HepG2 (cell line): ENCODE measurements around the gene BSG. TPM values are rescaled to one million over a fixed set of nuclear protein-coding genes. Genes with fewer than 3 reads are reported as not detected.

Experiments used
- ATRX ChIP-seq: sonication (generic); formaldehyde crosslinking; IDR thresholded peaks from 2 replicates; pipeline ENCODE4 v1.4.0; 2020; ENCODE audit warnings: missing genetic modification reagents, borderline replicate concordance
- KDM6A ChIP-seq: IDR thresholded peaks from 2 replicates; pipeline ENCODE4 v1.6.1; 2016; ENCODE audit warnings: low read depth
- NR2F1 ChIP-seq, 2 experiments: fragments of 450-650 bp in 1 of 2; formaldehyde crosslinking in 1 of 2; IDR thresholded peaks; 2 replicates each; pipeline versions ENCODE4 v1.5.0 to v1.6.1; 2016 to 2020; ENCODE audit warnings: mild to moderate bottlenecking in 1 of 2, missing compliant biosample characterization in 1 of 2, missing genetic modification reagents in 1 of 2, moderate library complexity in 1 of 2
- RAD21 ChIP-seq: fragments of 450-650 bp; formaldehyde crosslinking; IDR thresholded peaks from 2 replicates; pipeline ENCODE4 v1.5.0; 2020; ENCODE audit warnings: mild to moderate bottlenecking
- RARA ChIP-seq: IDR thresholded peaks from 2 replicates; pipeline ENCODE4 v1.6.1; 2016; ENCODE audit warnings: missing genetic modification reagents, missing compliant biosample characterization
- SP4 ChIP-seq: sonication (generic); formaldehyde crosslinking; IDR thresholded peaks from 2 replicates; pipeline ENCODE4 v1.8.1; 2023; ENCODE audit warnings: mild to moderate bottlenecking, missing genetic modification reagents
- ZNF547 ChIP-seq: sonication (generic); formaldehyde crosslinking; IDR thresholded peaks from 2 replicates; pipeline ENCODE4 v1.5.1; 2020; ENCODE audit warnings: mild to moderate bottlenecking, missing genetic modification reagents
- ZNF619 ChIP-seq: sonication (generic); formaldehyde crosslinking; IDR thresholded peaks from 2 replicates; pipeline ENCODE4 v1.4.0; 2020; ENCODE audit warnings: mild to moderate bottlenecking, missing genetic modification reagents
- polyA plus RNA-seq, 8 experiments: library from polyadenylated mRNA; depleted of rRNA in 3 of 8; stranded (reverse) in 7 of 8; unstranded in 1 of 8; fragments of >200 nt; fragmentation: Illumina TruSeq in 4 of 8; extraction: Trizol in 4 of 8; gene quantifications; 2 replicates each; pipeline versions ENCODE4 v1.2.1 to v1.2.3, GENCODE V29; 2011 to 2016; ENCODE audit warnings: low read depth in 4 of 8, missing spikeins in 1 of 8, mixed read lengths in 1 of 8; ENCODE audit not compliant: insufficient read depth in 1 of 8
- total RNA-seq, 5 experiments: library from RNA; depleted of rRNA; stranded (reverse); fragments of >200 nt; fragmentation: Illumina TruSeq; extraction: Trizol; gene quantifications; 2 replicates each; pipeline ENCODE4 v1.2.3, GENCODE V29; 2016; ENCODE audit warnings: low read depth in 1 of 5
- TF ChIP-seq, protein P1 (sequence below): sonication (generic); formaldehyde crosslinking; IDR thresholded peaks from 2 replicates; pipeline ENCODE4 v1.5.1; 2020; ENCODE audit warnings: mild to moderate bottlenecking, missing genetic modification reagents, moderate library complexity
- TF ChIP-seq, protein P2 (sequence below): IDR thresholded peaks from 2 replicates; pipeline ENCODE4 v1.6.1; 2016; ENCODE audit warnings: missing compliant biosample characterization, missing genetic modification reagents, borderline replicate concordance
- TF ChIP-seq, protein P3 (sequence below): sonication (generic); IDR thresholded peaks from 2 replicates; pipeline ENCODE4 v1.6.1; 2016; ENCODE audit warnings: low read depth, borderline replicate concordance
- TF ChIP-seq, protein P4 (sequence below): IDR thresholded peaks from 2 replicates; pipeline ENCODE4 v1.6.1; 2016; ENCODE audit warnings: mild to moderate bottlenecking
- TF ChIP-seq, protein P5 (sequence below): sonication (generic); formaldehyde crosslinking; conservative IDR thresholded peaks from 2 replicates; pipeline ENCODE4 v1.8.0; 2022; ENCODE audit warnings: mild to moderate bottlenecking, moderate library complexity, missing genetic modification reagents
- TF ChIP-seq, protein P6 (sequence below): fragments of 450-650 bp; IDR thresholded peaks from 2 replicates; pipeline ENCODE4 v1.6.1; 2016
- TF ChIP-seq, protein P7 (sequence below): sonication (generic); formaldehyde crosslinking; IDR thresholded peaks from 2 replicates; pipeline ENCODE4 v1.5.0; 2020; ENCODE audit warnings: mild to moderate bottlenecking, missing genetic modification reagents

BSG gene
- total and polyA plus RNA-seq, 2 of the 13 experiments (the other 11 are each of a cell fraction or from before 2014, with no cell fraction given) = 309 to 754 TPM

DNA sequence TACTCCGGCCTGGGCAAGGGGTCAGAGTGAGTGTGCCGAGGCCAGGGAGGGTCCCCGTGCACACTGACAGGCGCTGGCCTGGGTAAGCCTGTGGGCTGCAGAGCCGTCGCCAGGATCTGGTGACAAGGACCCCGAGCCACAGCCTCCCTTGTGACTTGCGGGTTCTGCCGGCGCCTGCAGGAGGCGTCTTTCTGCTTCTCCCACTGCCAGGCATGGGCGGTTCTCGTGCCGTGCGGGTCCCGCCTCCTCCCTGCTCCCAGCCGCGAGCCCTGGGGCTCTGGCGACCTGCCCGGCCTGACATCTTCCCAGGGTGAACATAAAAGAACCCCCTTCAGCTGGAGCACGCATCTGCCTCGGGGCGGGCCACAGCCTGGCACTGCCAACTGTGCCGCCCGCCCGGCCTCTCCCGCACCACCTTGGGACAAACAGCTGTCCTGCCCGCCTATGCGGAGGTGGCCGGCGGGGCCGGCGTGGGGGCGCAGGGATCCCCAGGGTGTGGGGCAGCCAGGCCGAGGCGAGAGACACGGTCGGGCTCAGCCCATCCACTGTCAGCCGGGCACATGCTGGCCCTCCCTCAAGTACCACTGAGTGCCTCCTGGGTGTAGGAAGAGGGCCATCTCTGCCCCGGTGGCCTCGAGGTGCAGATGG, 15.8 kb downstream of the BSG start (continued):
- TF ChIP-seq, protein P1, sequence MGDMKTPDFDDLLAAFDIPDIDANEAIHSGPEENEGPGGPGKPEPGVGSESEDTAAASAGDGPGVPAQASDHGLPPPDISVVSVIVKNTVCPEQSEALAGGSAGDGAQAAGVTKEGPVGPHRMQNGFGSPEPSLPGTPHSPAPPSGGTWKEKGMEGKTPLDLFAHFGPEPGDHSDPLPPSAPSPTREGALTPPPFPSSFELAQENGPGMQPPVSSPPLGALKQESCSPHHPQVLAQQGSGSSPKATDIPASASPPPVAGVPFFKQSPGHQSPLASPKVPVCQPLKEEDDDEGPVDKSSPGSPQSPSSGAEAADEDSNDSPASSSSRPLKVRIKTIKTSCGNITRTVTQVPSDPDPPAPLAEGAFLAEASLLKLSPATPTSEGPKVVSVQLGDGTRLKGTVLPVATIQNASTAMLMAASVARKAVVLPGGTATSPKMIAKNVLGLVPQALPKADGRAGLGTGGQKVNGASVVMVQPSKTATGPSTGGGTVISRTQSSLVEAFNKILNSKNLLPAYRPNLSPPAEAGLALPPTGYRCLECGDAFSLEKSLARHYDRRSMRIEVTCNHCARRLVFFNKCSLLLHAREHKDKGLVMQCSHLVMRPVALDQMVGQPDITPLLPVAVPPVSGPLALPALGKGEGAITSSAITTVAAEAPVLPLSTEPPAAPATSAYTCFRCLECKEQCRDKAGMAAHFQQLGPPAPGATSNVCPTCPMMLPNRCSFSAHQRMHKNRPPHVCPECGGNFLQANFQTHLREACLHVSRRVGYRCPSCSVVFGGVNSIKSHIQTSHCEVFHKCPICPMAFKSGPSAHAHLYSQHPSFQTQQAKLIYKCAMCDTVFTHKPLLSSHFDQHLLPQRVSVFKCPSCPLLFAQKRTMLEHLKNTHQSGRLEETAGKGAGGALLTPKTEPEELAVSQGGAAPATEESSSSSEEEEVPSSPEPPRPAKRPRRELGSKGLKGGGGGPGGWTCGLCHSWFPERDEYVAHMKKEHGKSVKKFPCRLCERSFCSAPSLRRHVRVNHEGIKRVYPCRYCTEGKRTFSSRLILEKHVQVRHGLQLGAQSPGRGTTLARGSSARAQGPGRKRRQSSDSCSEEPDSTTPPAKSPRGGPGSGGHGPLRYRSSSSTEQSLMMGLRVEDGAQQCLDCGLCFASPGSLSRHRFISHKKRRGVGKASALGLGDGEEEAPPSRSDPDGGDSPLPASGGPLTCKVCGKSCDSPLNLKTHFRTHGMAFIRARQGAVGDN = peak; percentile 51
- TF ChIP-seq ZNF547 (CRISPR knock-in tag) = no peak
- TF ChIP-seq, protein P2, sequence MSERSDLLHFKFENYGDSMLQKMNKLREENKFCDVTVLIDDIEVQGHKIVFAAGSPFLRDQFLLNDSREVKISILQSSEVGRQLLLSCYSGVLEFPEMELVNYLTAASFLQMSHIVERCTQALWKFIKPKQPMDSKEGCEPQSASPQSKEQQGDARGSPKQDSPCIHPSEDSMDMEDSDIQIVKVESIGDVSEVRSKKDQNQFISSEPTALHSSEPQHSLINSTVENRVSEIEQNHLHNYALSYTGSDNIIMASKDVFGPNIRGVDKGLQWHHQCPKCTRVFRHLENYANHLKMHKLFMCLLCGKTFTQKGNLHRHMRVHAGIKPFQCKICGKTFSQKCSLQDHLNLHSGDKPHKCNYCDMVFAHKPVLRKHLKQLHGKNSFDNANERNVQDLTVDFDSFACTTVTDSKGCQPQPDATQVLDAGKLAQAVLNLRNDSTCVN (CRISPR knock-in tag) = 0 out of 2 replicates have a peak, but pooled peaks have one; percentile 16
- TF ChIP-seq, protein P3, sequence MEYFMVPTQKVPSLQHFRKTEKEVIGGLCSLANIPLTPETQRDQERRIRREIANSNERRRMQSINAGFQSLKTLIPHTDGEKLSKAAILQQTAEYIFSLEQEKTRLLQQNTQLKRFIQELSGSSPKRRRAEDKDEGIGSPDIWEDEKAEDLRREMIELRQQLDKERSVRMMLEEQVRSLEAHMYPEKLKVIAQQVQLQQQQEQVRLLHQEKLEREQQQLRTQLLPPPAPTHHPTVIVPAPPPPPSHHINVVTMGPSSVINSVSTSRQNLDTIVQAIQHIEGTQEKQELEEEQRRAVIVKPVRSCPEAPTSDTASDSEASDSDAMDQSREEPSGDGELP = no peak
- TF ChIP-seq, protein P4, sequence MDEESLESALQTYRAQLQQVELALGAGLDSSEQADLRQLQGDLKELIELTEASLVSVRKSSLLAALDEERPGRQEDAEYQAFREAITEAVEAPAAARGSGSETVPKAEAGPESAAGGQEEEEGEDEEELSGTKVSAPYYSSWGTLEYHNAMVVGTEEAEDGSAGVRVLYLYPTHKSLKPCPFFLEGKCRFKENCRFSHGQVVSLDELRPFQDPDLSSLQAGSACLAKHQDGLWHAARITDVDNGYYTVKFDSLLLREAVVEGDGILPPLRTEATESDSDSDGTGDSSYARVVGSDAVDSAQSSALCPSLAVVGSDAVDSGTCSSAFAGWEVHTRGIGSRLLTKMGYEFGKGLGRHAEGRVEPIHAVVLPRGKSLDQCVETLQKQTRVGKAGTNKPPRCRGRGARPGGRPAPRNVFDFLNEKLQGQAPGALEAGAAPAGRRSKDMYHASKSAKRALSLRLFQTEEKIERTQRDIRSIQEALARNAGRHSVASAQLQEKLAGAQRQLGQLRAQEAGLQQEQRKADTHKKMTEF (CRISPR knock-in tag) = peak; percentile 37; the same call in 1 of the 2 replicates
- no peak for TF ChIP-seq KDM6A (CRISPR knock-in tag)
- TF ChIP-seq SP4 = peak; percentile 49; the same call in 1 of the 2 replicates
- TF ChIP-seq, protein P5, sequence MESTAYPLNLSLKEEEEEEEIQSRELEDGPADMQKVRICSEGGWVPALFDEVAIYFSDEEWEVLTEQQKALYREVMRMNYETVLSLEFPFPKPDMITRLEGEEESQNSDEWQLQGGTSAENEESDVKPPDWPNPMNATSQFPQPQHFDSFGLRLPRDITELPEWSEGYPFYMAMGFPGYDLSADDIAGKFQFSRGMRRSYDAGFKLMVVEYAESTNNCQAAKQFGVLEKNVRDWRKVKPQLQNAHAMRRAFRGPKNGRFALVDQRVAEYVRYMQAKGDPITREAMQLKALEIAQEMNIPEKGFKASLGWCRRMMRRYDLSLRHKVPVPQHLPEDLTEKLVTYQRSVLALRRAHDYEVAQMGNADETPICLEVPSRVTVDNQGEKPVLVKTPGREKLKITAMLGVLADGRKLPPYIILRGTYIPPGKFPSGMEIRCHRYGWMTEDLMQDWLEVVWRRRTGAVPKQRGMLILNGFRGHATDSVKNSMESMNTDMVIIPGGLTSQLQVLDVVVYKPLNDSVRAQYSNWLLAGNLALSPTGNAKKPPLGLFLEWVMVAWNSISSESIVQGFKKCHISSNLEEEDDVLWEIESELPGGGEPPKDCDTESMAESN (CRISPR knock-in tag) = no peak
- TF ChIP-seq, protein P6, sequence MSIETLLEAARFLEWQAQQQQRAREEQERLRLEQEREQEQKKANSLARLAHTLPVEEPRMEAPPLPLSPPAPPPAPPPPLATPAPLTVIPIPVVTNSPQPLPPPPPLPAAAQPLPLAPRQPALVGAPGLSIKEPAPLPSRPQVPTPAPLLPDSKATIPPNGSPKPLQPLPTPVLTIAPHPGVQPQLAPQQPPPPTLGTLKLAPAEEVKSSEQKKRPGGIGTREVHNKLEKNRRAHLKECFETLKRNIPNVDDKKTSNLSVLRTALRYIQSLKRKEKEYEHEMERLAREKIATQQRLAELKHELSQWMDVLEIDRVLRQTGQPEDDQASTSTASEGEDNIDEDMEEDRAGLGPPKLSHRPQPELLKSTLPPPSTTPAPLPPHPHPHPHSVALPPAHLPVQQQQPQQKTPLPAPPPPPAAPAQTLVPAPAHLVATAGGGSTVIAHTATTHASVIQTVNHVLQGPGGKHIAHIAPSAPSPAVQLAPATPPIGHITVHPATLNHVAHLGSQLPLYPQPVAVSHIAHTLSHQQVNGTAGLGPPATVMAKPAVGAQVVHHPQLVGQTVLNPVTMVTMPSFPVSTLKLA = no peak
- TF ChIP-seq NR2F1 (CRISPR knock-in tag; IDR thresholded peaks at IDR 0.05) = no peak
- TF ChIP-seq ATRX (CRISPR knock-in tag) = no peak
- no peak for TF ChIP-seq RARA (CRISPR knock-in tag)
- TF ChIP-seq ZNF619 (CRISPR knock-in tag) = no peak
- peak; percentile 33 for TF ChIP-seq RAD21 (CRISPR knock-in tag)
- TF ChIP-seq, protein P7, sequence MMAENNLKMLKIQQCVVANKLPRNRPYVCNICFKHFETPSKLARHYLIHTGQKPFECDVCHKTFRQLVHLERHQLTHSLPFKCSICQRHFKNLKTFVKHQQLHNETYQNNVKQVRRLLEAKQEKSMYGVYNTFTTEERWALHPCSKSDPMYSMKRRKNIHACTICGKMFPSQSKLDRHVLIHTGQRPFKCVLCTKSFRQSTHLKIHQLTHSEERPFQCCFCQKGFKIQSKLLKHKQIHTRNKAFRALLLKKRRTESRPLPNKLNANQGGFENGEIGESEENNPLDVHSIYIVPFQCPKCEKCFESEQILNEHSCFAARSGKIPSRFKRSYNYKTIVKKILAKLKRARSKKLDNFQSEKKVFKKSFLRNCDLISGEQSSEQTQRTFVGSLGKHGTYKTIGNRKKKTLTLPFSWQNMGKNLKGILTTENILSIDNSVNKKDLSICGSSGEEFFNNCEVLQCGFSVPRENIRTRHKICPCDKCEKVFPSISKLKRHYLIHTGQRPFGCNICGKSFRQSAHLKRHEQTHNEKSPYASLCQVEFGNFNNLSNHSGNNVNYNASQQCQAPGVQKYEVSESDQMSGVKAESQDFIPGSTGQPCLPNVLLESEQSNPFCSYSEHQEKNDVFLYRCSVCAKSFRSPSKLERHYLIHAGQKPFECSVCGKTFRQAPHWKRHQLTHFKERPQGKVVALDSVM (CRISPR knock-in tag) = no peak
